ENCODE measurements around the gene ARMH4.

The ARMH4 gene

GRCh38 chr14:58068306-58068705 is 83.7 kb downstream of the ARMH4 start:
- no peak overlapping the region for H3K9ac ChIP-seq (ENCODE audit: low read depth, low read length)

DNA sequence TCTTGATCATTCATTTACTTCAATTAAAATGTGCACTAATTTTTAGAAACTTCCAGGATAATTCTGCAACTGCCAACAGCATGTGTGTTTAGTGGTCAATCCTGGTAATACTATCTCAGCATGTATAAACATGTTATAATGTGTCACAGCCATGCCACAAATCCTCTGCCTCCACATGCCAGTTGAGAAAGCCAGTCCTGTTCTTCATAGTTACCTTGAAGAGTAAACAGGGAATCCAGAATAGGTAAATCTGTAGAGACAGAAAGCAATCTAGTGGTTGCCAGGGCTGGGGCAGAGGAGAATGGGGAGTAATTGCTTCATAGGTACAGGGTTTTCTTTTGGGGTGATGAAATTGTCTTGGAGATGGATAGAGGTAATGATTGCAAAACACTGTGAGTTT is 85.9 kb downstream of the ARMH4 start:
- TF ChIP-seq EZH2 (IDR thresholded peaks at IDR 0.05; ENCODE audit: borderline replicate concordance, low read depth, low read length, severe bottlenecking), result no peak
- TF ChIP-seq, protein P1, sequence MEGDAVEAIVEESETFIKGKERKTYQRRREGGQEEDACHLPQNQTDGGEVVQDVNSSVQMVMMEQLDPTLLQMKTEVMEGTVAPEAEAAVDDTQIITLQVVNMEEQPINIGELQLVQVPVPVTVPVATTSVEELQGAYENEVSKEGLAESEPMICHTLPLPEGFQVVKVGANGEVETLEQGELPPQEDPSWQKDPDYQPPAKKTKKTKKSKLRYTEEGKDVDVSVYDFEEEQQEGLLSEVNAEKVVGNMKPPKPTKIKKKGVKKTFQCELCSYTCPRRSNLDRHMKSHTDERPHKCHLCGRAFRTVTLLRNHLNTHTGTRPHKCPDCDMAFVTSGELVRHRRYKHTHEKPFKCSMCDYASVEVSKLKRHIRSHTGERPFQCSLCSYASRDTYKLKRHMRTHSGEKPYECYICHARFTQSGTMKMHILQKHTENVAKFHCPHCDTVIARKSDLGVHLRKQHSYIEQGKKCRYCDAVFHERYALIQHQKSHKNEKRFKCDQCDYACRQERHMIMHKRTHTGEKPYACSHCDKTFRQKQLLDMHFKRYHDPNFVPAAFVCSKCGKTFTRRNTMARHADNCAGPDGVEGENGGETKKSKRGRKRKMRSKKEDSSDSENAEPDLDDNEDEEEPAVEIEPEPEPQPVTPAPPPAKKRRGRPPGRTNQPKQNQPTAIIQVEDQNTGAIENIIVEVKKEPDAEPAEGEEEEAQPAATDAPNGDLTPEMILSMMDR (IDR thresholded peaks at IDR 0.05; ENCODE audit: borderline replicate concordance, extremely low read depth, low read length, poor library complexity, severe bottlenecking), result no peak
- Histone ChIP-seq H3K79me2 (ENCODE audit: insufficient read depth, low read length) (no peaks in the 10 kb centered on the region), H4K20me1 (ENCODE audit: insufficient read depth, low read length) (no peaks in the 10 kb centered on the region), H3K4me3 (ENCODE audit: low read depth in 1 of 2, low read length in 2 of 2) (no peak overlapping the region), H2AFZ (ENCODE audit: low read depth, low read length) (no peak overlapping the region), H3K36me3 (ENCODE audit: insufficient read depth, low read length) (no peaks in the 10 kb centered on the region), H3K9me3 (ENCODE audit: insufficient read depth, low read length, severe bottlenecking) (no peaks in the 10 kb centered on the region), H3K4me2 (ENCODE audit: insufficient read depth, low read length) (no peak overlapping the region), H3K27me3 (ENCODE audit: insufficient read depth, low read length, poor library complexity) (peaks cover 15% of the 10 kb centered on the region), H3K4me1 (ENCODE audit: insufficient read depth, low read length) (no peaks in the 10 kb centered on the region), H3K9ac (ENCODE audit: low read depth, low read length) (no peak overlapping the region), H3K27ac (ENCODE audit: low read length) (no peak overlapping the region)
- DNase-seq (no peak), ATAC-seq (ENCODE audit: insufficient read depth, low read depth) (no peak)

More at GRCh38 chr14:58068306-58068705, 83.7 kb downstream of the ARMH4 start:
- Histone ChIP-seq H3K27ac (ENCODE audit: low read length) (no peak overlapping the region), H3K9me3 (ENCODE audit: insufficient read depth, low read length, severe bottlenecking) (no peaks in the 10 kb centered on the region), H3K36me3 (ENCODE audit: insufficient read depth, low read length) (no peaks in the 10 kb centered on the region), H3K4me2 (ENCODE audit: insufficient read depth, low read length) (no peak overlapping the region), H3K79me2 (ENCODE audit: insufficient read depth, low read length) (no peaks in the 10 kb centered on the region), H3K27me3 (ENCODE audit: insufficient read depth, low read length, poor library complexity) (peaks cover 4% of the 10 kb centered on the region), H3K4me3 (ENCODE audit: low read depth in 1 of 2, low read length in 2 of 2) (no peak overlapping the region), H3K4me1 (ENCODE audit: insufficient read depth, low read length) (no peaks in the 10 kb centered on the region), H4K20me1 (ENCODE audit: insufficient read depth, low read length) (no peaks in the 10 kb centered on the region), H2AFZ (ENCODE audit: low read depth, low read length) (no peak overlapping the region)
- ATAC-seq (ENCODE audit: insufficient read depth, low read depth) (no peak), DNase-seq (no peak)
- TF ChIP-seq, protein P1 (IDR thresholded peaks at IDR 0.05; ENCODE audit: borderline replicate concordance, extremely low read depth, low read length, poor library complexity, severe bottlenecking), result no peak
- no peak for TF ChIP-seq EZH2 (IDR thresholded peaks at IDR 0.05; ENCODE audit: borderline replicate concordance, low read depth, low read length, severe bottlenecking)

- Histone ChIP-seq H2AFZ (ENCODE audit: low read depth, low read length) (no peak overlapping the region), H4K20me1 (ENCODE audit: insufficient read depth, low read length) (no peaks in the 10 kb centered on the region), H3K4me3 (ENCODE audit: low read depth in 1 of 2, low read length in 2 of 2) (no peak overlapping the region), H3K4me1 (ENCODE audit: insufficient read depth, low read length) (no peaks in the 10 kb centered on the region), H3K27ac (ENCODE audit: low read length) (no peak overlapping the region), H3K9ac (ENCODE audit: low read depth, low read length) (no peak overlapping the region), H3K9me3 (ENCODE audit: insufficient read depth, low read length, severe bottlenecking) (no peaks in the 10 kb centered on the region), H3K27me3 (ENCODE audit: insufficient read depth, low read length, poor library complexity) (peaks cover 23% of the 10 kb centered on the region), H3K4me2 (ENCODE audit: insufficient read depth, low read length) (no peak overlapping the region), H3K36me3 (ENCODE audit: insufficient read depth, low read length) (no peaks in the 10 kb centered on the region), H3K79me2 (ENCODE audit: insufficient read depth, low read length) (no peaks in the 10 kb centered on the region)
- TF ChIP-seq, protein P1 (IDR thresholded peaks at IDR 0.05; ENCODE audit: borderline replicate concordance, extremely low read depth, low read length, poor library complexity, severe bottlenecking), result no peak
- TF ChIP-seq EZH2 (IDR thresholded peaks at IDR 0.05; ENCODE audit: borderline replicate concordance, low read depth, low read length, severe bottlenecking), result no peak
- DNase-seq, result no peak
- no peak for ATAC-seq (ENCODE audit: insufficient read depth, low read depth)
Observed at GRCh38 chr14:58061581-58061980, 90.4 kb downstream of the ARMH4 start.

- peaks cover 23% of the 10 kb centered on the region for H3K27me3 ChIP-seq (ENCODE audit: insufficient read depth, low read length, poor library complexity)
- no peak overlapping the region for H2AFZ ChIP-seq (ENCODE audit: low read depth, low read length)
- H3K4me1 ChIP-seq (ENCODE audit: insufficient read depth, low read length), result no peaks in the 10 kb centered on the region
- no peak overlapping the region for H3K27ac ChIP-seq (ENCODE audit: low read length)
- H3K36me3 ChIP-seq (ENCODE audit: insufficient read depth, low read length), result no peaks in the 10 kb centered on the region
- H3K9ac ChIP-seq (ENCODE audit: low read depth, low read length), result no peak overlapping the region
- ATAC-seq (ENCODE audit: insufficient read depth, low read depth) (no peak), DNase-seq (no peak)
- H3K9me3 ChIP-seq (ENCODE audit: insufficient read depth, low read length, severe bottlenecking), result no peaks in the 10 kb centered on the region
- H3K4me2 ChIP-seq (ENCODE audit: insufficient read depth, low read length), result no peak overlapping the region
- no peak overlapping the region for H3K4me3 ChIP-seq (ENCODE audit: low read depth in 1 of 2, low read length in 2 of 2)
- H4K20me1 ChIP-seq (ENCODE audit: insufficient read depth, low read length), result no peaks in the 10 kb centered on the region
- no peak for TF ChIP-seq EZH2 (IDR thresholded peaks at IDR 0.05; ENCODE audit: borderline replicate concordance, low read depth, low read length, severe bottlenecking)
- no peaks in the 10 kb centered on the region for H3K79me2 ChIP-seq (ENCODE audit: insufficient read depth, low read length)
Observed at GRCh38 chr14:58060898-58061297, 91.1 kb downstream of the ARMH4 start.

All from DND-41 (cell line).